A673 (cell line): ENCODE measurements around the gene CHEK1. TPM values are rescaled to one million over a fixed set of nuclear protein-coding genes. Genes with fewer than 3 reads are reported as not detected.

Experiments used
- BruUV-seq: library from RNA; stranded (reverse); fragments of 400-500 nt; replicated peaks from 2 replicates; lab custom pipeline; 2021; lab: Mats Ljungman, UMichigan
- CTCF ChIA-PET: fragments of 300-600 bp; sonication (Branson Sonifier 250); formaldehyde crosslinking; loops from one replicate; lab custom pipeline; 2022; ENCODE audit warnings: antibody characterized with exemption; lab: Charles Lee
- POLR2A ChIA-PET: fragments of 300-600 bp; sonication (Branson Sonifier 250); formaldehyde crosslinking; loops from one replicate; lab custom pipeline; 2022; ENCODE audit warnings: antibody characterized with exemption; ENCODE audit not compliant: low non-redundant PET; lab: Charles Lee
- DNase-seq: peaks from one replicate; pipeline ENCODE4 v3.0.0-alpha.2; 2015; ENCODE audit warnings: low spot score
- H3K27ac ChIP-seq: fragments of 200-600 bp; sonication (generic); 2 replicates; pipeline ENCODE4 v1.5.1; 2016; ENCODE audit warnings: mixed run types, low read depth, mild to moderate bottlenecking, mixed read lengths, antibody characterized with exemption, low read length; ENCODE audit not compliant: poor library complexity, severe bottlenecking
- H3K27me3 ChIP-seq: fragments of 200-600 bp; sonication (generic); replicated peaks from 2 replicates; pipeline ENCODE4 v1.6.1; 2017; ENCODE audit warnings: mixed run types, low read depth, mild to moderate bottlenecking, mixed read lengths, antibody characterized with exemption, low read length; ENCODE audit not compliant: insufficient read depth, poor library complexity
- H3K36me3 ChIP-seq: fragments of 200-600 bp; sonication (generic); 2 replicates; pipeline ENCODE4 v1.6.1; 2016; ENCODE audit warnings: mixed run types, mild to moderate bottlenecking, mixed read lengths, antibody characterized with exemption, low read length; ENCODE audit not compliant: insufficient read depth, poor library complexity, severe bottlenecking
- H3K4me1 ChIP-seq: fragments of 200-600 bp; sonication (generic); 2 replicates; pipeline ENCODE4 v1.6.1; 2017; ENCODE audit warnings: mixed run types, mild to moderate bottlenecking, mixed read lengths, antibody characterized with exemption, low read length; ENCODE audit not compliant: insufficient read depth, poor library complexity, severe bottlenecking
- H3K4me3 ChIP-seq: fragments of 200-600 bp; sonication (generic); 2 replicates; pipeline ENCODE4 v1.5.1; 2016; ENCODE audit warnings: low read depth, mixed run types, mild to moderate bottlenecking, mixed read lengths, low read length; ENCODE audit not compliant: poor library complexity, severe bottlenecking
- H3K9me3 ChIP-seq: fragments of 200-600 bp; sonication (generic); 2 replicates; pipeline ENCODE4 v1.6.1; 2016; ENCODE audit warnings: mixed run types, low read depth, mild to moderate bottlenecking, mixed read lengths, antibody characterized with exemption, low read length; ENCODE audit not compliant: poor library complexity, severe bottlenecking
- EZH2 ChIP-seq: fragments of 200-600 bp; sonication (generic); IDR thresholded peaks from 2 replicates; pipeline ENCODE4 v1.6.1; 2017; ENCODE audit warnings: borderline replicate concordance, low read depth, mild to moderate bottlenecking, mixed read lengths, antibody characterized with exemption, low read length; ENCODE audit not compliant: poor library complexity, severe bottlenecking
- intact Hi-C: fragments of 100-400 bp; cut with micrococcal nuclease; formaldehyde crosslinking; loops from one replicate; pipeline ENCODE4 v1.10.0; 2022; ENCODE audit not compliant: unreplicated experiment
- total RNA-seq: library from RNA; stranded (reverse); gene quantifications from 2 replicates; pipeline ENCODE4 v1.2.3, GENCODE V29; 2021
- TF ChIP-seq, protein P1 (sequence below): fragments of 300-800, 200-600 bp; sonication (generic); conservative IDR thresholded peaks from 2 replicates; pipeline ENCODE4 v1.5.1; 2017; ENCODE audit warnings: low read depth, mild to moderate bottlenecking, antibody characterized with exemption, low read length, moderate library complexity, mixed read lengths

CHEK1 gene
- total RNA-seq, 1 experiment from 2014 or later: 135 TPM

- intact Hi-C loops: no loop called here
- Histone ChIP-seq H3K4me1 (no peaks in the 10 kb centered on the region), H3K36me3 (peaks cover 92% of the 10 kb centered on the region), H3K27me3 (no peaks in the 10 kb centered on the region), H3K9me3 (no peaks in the 10 kb centered on the region), H3K4me3 (no peak overlapping the region), H3K27ac (no peak overlapping the region)
- BruUV-seq: no TSS peak
- CTCF ChIA-PET: no interaction called here
- TF ChIP-seq, protein P1, sequence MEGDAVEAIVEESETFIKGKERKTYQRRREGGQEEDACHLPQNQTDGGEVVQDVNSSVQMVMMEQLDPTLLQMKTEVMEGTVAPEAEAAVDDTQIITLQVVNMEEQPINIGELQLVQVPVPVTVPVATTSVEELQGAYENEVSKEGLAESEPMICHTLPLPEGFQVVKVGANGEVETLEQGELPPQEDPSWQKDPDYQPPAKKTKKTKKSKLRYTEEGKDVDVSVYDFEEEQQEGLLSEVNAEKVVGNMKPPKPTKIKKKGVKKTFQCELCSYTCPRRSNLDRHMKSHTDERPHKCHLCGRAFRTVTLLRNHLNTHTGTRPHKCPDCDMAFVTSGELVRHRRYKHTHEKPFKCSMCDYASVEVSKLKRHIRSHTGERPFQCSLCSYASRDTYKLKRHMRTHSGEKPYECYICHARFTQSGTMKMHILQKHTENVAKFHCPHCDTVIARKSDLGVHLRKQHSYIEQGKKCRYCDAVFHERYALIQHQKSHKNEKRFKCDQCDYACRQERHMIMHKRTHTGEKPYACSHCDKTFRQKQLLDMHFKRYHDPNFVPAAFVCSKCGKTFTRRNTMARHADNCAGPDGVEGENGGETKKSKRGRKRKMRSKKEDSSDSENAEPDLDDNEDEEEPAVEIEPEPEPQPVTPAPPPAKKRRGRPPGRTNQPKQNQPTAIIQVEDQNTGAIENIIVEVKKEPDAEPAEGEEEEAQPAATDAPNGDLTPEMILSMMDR: no peak
- TF ChIP-seq EZH2: no peak
- POLR2A ChIA-PET: no interaction called here
- no peak for DNase-seq
Measured at GRCh38 chr11:125638315-125638714, 13.4 kb downstream of the CHEK1 start.

DNA sequence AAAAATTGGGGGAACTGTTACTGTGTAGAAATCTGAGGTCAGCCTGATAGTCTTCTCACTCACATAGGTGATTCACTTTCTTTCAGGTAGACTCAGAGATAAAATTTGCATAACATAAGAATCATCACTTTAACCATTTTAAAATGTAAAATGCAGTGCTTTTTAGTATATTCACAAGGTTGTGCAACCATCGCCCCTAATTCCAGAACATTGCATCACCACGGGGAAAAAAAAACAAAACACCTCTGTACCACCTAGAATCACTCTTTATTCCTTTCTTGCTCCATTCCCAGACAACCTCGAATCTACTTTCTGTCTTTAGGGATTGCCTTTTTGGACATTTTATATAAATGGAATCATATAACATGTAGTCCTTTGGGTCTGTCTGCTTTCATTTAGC is 20.9 kb downstream of the CHEK1 start:
- no TSS peak for BruUV-seq
- Histone ChIP-seq H3K9me3 (no peaks in the 10 kb centered on the region), H3K36me3 (peaks cover 92% of the 10 kb centered on the region), H3K4me1 (no peaks in the 10 kb centered on the region), H3K27me3 (no peaks in the 10 kb centered on the region), H3K27ac (no peak overlapping the region), H3K4me3 (no peak overlapping the region)
- no peak for DNase-seq
- ChIA-PET CTCF (no interaction called here), POLR2A (no interaction called here)
- TF ChIP-seq EZH2: no peak
- TF ChIP-seq, protein P1: no peak
- intact Hi-C loops: no loop called here

DNA sequence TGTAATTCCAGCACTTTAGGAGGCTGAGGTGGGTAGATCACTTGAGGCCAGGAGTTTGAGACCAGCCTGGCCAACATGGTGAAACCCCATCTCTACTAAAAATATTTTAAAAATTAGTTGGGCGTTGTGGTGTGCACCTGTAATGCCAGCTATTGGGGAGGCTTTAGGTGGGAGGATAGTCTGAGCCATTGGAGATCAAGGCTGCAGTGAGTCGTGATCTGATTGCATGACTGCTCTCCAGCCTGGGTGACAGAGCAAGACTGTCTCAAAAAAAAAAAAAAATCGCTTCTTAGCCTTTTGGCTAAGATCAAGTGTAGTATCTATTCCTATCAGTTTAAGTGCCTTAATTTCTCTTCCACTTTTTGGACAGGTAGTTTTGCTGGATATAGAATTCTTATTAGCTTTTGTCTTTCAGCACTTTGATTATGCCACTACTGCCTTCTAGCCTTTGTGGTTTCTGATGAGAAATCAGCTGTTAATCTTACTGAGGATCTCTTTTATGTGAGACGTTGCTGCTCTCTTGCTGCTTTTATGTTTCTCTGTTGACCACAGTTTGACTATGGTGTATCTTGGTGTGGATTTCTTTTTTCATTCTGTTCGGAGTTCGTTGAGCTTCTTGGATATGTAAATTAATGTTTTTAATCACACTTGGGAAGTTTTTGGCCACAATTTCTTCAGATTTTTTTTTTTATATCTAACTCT is 24.7 kb downstream of the CHEK1 start:
- Histone ChIP-seq H3K27ac (no peak overlapping the region), H3K9me3 (no peaks in the 10 kb centered on the region), H3K4me1 (no peaks in the 10 kb centered on the region), H3K36me3 (peaks cover 90% of the 10 kb centered on the region), H3K27me3 (no peaks in the 10 kb centered on the region), H3K4me3 (no peak overlapping the region)
- intact Hi-C loops: no loop called here
- TF ChIP-seq, protein P1: no peak
- no peak for TF ChIP-seq EZH2
- no TSS peak for BruUV-seq
- no peak for DNase-seq
- ChIA-PET POLR2A (no interaction called here), CTCF (no interaction called here)
